Measurements from ENCODE around the gene OTUD1.
"Not testable (repeated sequence)": the region's sequence is repeated elsewhere in the genome, so short reads cannot be mapped to it uniquely, and the experiment has no call there.

The OTUD1 gene

GRCh38 chr10:23438547-23439451, at the start of gene OTUD1:
OTUD1 (plus strand) TSS chr10:23439075; CDS start chr10:23439458, 383 bp downstream.
- DNase-seq (ENCODE audit: low spot score), result peak; percentile 93

- not testable (repeated sequence) for DNase-seq (ENCODE audit: low spot score)
These were observed 48.5 kb upstream of the OTUD1 start for GRCh38 chr10:23390408-23390807.

GRCh38 chr10:23390809-23391208, 48.1 kb upstream of the OTUD1 start:
- no peak for DNase-seq (ENCODE audit: low spot score)

GRCh38 chr10:23391821-23392220, 47.1 kb upstream of the OTUD1 start:
- DNase-seq (ENCODE audit: low spot score), result no peak

GRCh38 chr10:23395017-23395416, 43.9 kb upstream of the OTUD1 start:
- no peak for DNase-seq (ENCODE audit: low spot score)

GRCh38 chr10:23396695-23397094, 42.2 kb upstream of the OTUD1 start:
- DNase-seq (ENCODE audit: low spot score), result no peak

GRCh38 chr10:23399701-23400144, 39.2 kb upstream of the OTUD1 start:
- peak; percentile 55 for DNase-seq (ENCODE audit: low spot score)

GRCh38 chr10:23402856-23403255, 36.0 kb upstream of the OTUD1 start:
- no peak for DNase-seq (ENCODE audit: low spot score)

- no peak for DNase-seq (ENCODE audit: low spot score)
These were observed 35.6 kb upstream of the OTUD1 start for GRCh38 chr10:23403278-23403677.

- no peak for DNase-seq (ENCODE audit: low spot score)
These were observed 35.2 kb upstream of the OTUD1 start for GRCh38 chr10:23403719-23404118.

- no peak for DNase-seq (ENCODE audit: low spot score)
These were observed 34.4 kb upstream of the OTUD1 start for GRCh38 chr10:23404461-23404980.

- DNase-seq (ENCODE audit: low spot score), result no peak
These were observed 33.3 kb upstream of the OTUD1 start for GRCh38 chr10:23405540-23405939.

GRCh38 chr10:23406409-23406808, 32.5 kb upstream of the OTUD1 start:
- no peak for DNase-seq (ENCODE audit: low spot score)

- no peak for DNase-seq (ENCODE audit: low spot score)
These were observed 30.4 kb upstream of the OTUD1 start for GRCh38 chr10:23408330-23408976.

- DNase-seq (ENCODE audit: low spot score), result peak; percentile 9
These were observed 26.7 kb upstream of the OTUD1 start for GRCh38 chr10:23412223-23412622.

- DNase-seq (ENCODE audit: low spot score), result no peak
These were observed 25.2 kb upstream of the OTUD1 start for GRCh38 chr10:23413629-23414089.

GRCh38 chr10:23414658-23415057, 24.2 kb upstream of the OTUD1 start:
- DNase-seq (ENCODE audit: low spot score), result no peak

- DNase-seq (ENCODE audit: low spot score), result no peak
These were observed 21.6 kb upstream of the OTUD1 start for GRCh38 chr10:23417254-23417653.

- DNase-seq (ENCODE audit: low spot score), result no peak
These were observed 20.7 kb upstream of the OTUD1 start for GRCh38 chr10:23418051-23418681.

GRCh38 chr10:23419201-23419600, 19.7 kb upstream of the OTUD1 start:
- no peak for DNase-seq (ENCODE audit: low spot score)

GRCh38 chr10:23419655-23420329, 19.1 kb upstream of the OTUD1 start:
- DNase-seq (ENCODE audit: low spot score), result no peak

GRCh38 chr10:23421397-23421796, 17.5 kb upstream of the OTUD1 start:
- DNase-seq (ENCODE audit: low spot score), result no peak

Measured in RKO (cell line).